HepG2 (cell line): ENCODE results near the gene CSNK1D. TPM values are rescaled to one million over a fixed set of nuclear protein-coding genes. Genes with fewer than 3 reads are reported as not detected.

Experiments
- ATF5 ChIP-seq: sonication (generic); formaldehyde crosslinking; IDR thresholded peaks from 2 replicates; pipeline ENCODE4 v1.4.0; 2020; ENCODE audit warnings: mild to moderate bottlenecking, low read depth, missing genetic modification reagents
- BATF2 ChIP-seq: sonication (generic); formaldehyde crosslinking; IDR thresholded peaks from 2 replicates; pipeline ENCODE4 v1.8.0; 2022; ENCODE audit warnings: mild to moderate bottlenecking, missing genetic modification reagents, moderate library complexity
- DR1 ChIP-seq: sonication (generic); formaldehyde crosslinking; IDR thresholded peaks from 2 replicates; pipeline ENCODE4 v1.8.0; 2021; ENCODE audit warnings: mild to moderate bottlenecking, missing genetic modification reagents, inconsistent platforms
- ETV5 ChIP-seq: IDR thresholded peaks from 2 replicates; pipeline ENCODE4 v1.6.1; 2018; ENCODE audit warnings: missing biosample characterization, missing genetic modification reagents, inconsistent platforms, borderline replicate concordance
- GABPA ChIP-seq, 2 experiments: IDR thresholded peaks; 2 replicates each; pipeline ENCODE4 v1.6.1; 2011 to 2016; ENCODE audit warnings: low read depth in 2 of 2, low read length in 1 of 2, missing biosample characterization in 1 of 2, missing genetic modification characterization in 1 of 2
- HNRNPL ChIP-seq: fragments of 200-400 bp; formaldehyde crosslinking; IDR thresholded peaks from 2 replicates; pipeline ENCODE4 v1.6.1; 2017; ENCODE audit warnings: mild to moderate bottlenecking, low read depth, low read length
- NFE2L1 ChIP-seq: sonication (generic); formaldehyde crosslinking; IDR thresholded peaks from 2 replicates; pipeline ENCODE4 v1.4.0; 2020; ENCODE audit warnings: missing genetic modification reagents, mild to moderate bottlenecking, borderline replicate concordance
- POLR2G ChIP-seq: fragments of 200-400 bp; formaldehyde crosslinking; IDR thresholded peaks from 2 replicates; pipeline ENCODE4 v1.6.1; 2018; ENCODE audit warnings: mild to moderate bottlenecking, low read depth, low read length, moderate library complexity
- RCOR2 ChIP-seq: IDR thresholded peaks from 2 replicates; pipeline ENCODE4 v1.6.1; 2016; ENCODE audit warnings: missing biosample characterization, missing genetic modification reagents
- SRF ChIP-seq: IDR thresholded peaks from 2 replicates; pipeline ENCODE4 v1.6.1; 2011; ENCODE audit warnings: mild to moderate bottlenecking, low read depth, low read length, moderate library complexity
- SUZ12 ChIP-seq: fragments of 150-350 bp; IDR thresholded peaks from 2 replicates; pipeline ENCODE4 v1.6.1; 2014; ENCODE audit warnings: low read depth, low read length
- ZBTB33 ChIP-seq: sonication (generic); formaldehyde crosslinking; IDR thresholded peaks from 2 replicates; pipeline ENCODE4 v1.4.0; 2020; ENCODE audit warnings: missing genetic modification reagents
- ZNF407 ChIP-seq: sonication (generic); formaldehyde crosslinking; IDR thresholded peaks from one replicate; pipeline ENCODE4 v1.5.1; 2020; ENCODE audit warnings: mild to moderate bottlenecking, missing genetic modification reagents; ENCODE audit errors: not compliant biosample characterization
- ZNF512 ChIP-seq: sonication (generic); formaldehyde crosslinking; IDR thresholded peaks from 2 replicates; pipeline ENCODE4 v1.4.0; 2020; ENCODE audit warnings: mild to moderate bottlenecking, missing genetic modification reagents
- ZNF768 ChIP-seq: sonication (generic); formaldehyde crosslinking; IDR thresholded peaks from 2 replicates; pipeline ENCODE4 v1.4.0; 2020; ENCODE audit warnings: missing genetic modification reagents
- polyA plus RNA-seq, 8 experiments: library from polyadenylated mRNA; depleted of rRNA in 3 of 8; stranded (reverse) in 7 of 8; unstranded in 1 of 8; fragments of >200 nt; fragmentation: Illumina TruSeq in 4 of 8; extraction: Trizol in 4 of 8; gene quantifications; 2 replicates each; pipeline versions ENCODE4 v1.2.1 to v1.2.3, GENCODE V29; 2011 to 2016; ENCODE audit warnings: low read depth in 4 of 8, missing spikeins in 1 of 8, mixed read lengths in 1 of 8; ENCODE audit not compliant: insufficient read depth in 1 of 8
- total RNA-seq, 5 experiments: library from RNA; depleted of rRNA; stranded (reverse); fragments of >200 nt; fragmentation: Illumina TruSeq; extraction: Trizol; gene quantifications; 2 replicates each; pipeline ENCODE4 v1.2.3, GENCODE V29; 2016; ENCODE audit warnings: low read depth in 1 of 5

CSNK1D gene
- total and polyA plus RNA-seq, 2 of the 13 experiments (the other 11 are each of a cell fraction or from before 2014, with no cell fraction given), result 31.5 to 128 TPM

GRCh38 chr17:82204831-82205719 lies 68.4 kb downstream of the CSNK1D start (continued):
- TF ChIP-seq ZBTB33 (CRISPR knock-in tag), result peak; percentile 34; the same call in 1 of the 2 replicates
- no peak for TF ChIP-seq BATF2
- TF ChIP-seq HNRNPL, result no peak
- no peak for TF ChIP-seq GABPA (IDR thresholded peaks at IDR 0.05; ENCODE audit: low read depth, low read length)
- TF ChIP-seq GABPA (CRISPR knock-in tag; IDR thresholded peaks at IDR 0.05; ENCODE audit: low read depth), result no peak
- no peak for TF ChIP-seq SRF
- TF ChIP-seq DR1 (CRISPR knock-in tag), result no peak
- no peak for TF ChIP-seq RCOR2 (CRISPR knock-in tag)
- no peak for TF ChIP-seq SUZ12
- no peak for TF ChIP-seq ZNF512
- TF ChIP-seq ZNF768 (CRISPR knock-in tag), result no peak
- no peak for TF ChIP-seq NFE2L1
- no peak for TF ChIP-seq ATF5 (CRISPR knock-in tag)
- 0 out of 2 replicates have a peak, but pooled peaks have one; percentile 30 for TF ChIP-seq ETV5 (CRISPR knock-in tag)
- TF ChIP-seq ZNF407 (CRISPR knock-in tag), result no peak
- no peak for TF ChIP-seq POLR2G
